Endometrium (tissue), 2 donors: ENCODE data around the gene CACNB3.
"Not testable (repeated sequence)": the region's sequence is repeated elsewhere in the genome, so short reads cannot be mapped to it uniquely, and the experiment has no call there.

Experiments used
- FAIRE-seq: peaks from 2 replicates; lab custom pipeline; 2012; peaks lifted over from hg19 to GRCh38; lab: Jason Lieb, UNC
- donor health status: control.
- donor health status: control.

Gene CACNB3

GRCh38 chr12:48854932-48855331 is 36.6 kb downstream of the CACNB3 start:
- not testable (repeated sequence) for FAIRE-seq

GRCh38 chr12:48856379-48856778 is 38.1 kb downstream of the CACNB3 start:
- no peak for FAIRE-seq

- no peak for FAIRE-seq
Measured at GRCh38 chr12:48857278-48857994, 39.1 kb downstream of the CACNB3 start.

- FAIRE-seq, result no peak
Measured at GRCh38 chr12:48858043-48858442, 39.7 kb downstream of the CACNB3 start.

- FAIRE-seq, result no peak
Measured at GRCh38 chr12:48859607-48860006, 41.3 kb downstream of the CACNB3 start.

- FAIRE-seq, result not testable (repeated sequence)
Measured at GRCh38 chr12:48860236-48860635, 41.9 kb downstream of the CACNB3 start.

- FAIRE-seq, result no peak
Measured at GRCh38 chr12:48861111-48861510, 42.8 kb downstream of the CACNB3 start.

GRCh38 chr12:48862760-48863159 is 44.5 kb downstream of the CACNB3 start:
- no peak for FAIRE-seq

- no peak for FAIRE-seq
Measured at GRCh38 chr12:48863291-48863690, 45.0 kb downstream of the CACNB3 start.

GRCh38 chr12:48865281-48866051 is 47.2 kb downstream of the CACNB3 start, which contains the start of gene RND1:
Gene RND1, minus strand, starts transcription at chr12:48865870. Its CDS starts 103 bp downstream, at chr12:48865767.
- FAIRE-seq, result peak; percentile 87

GRCh38 chr12:48866052-48866711 is 47.9 kb downstream of the CACNB3 start:
- FAIRE-seq, result no peak

- no peak for FAIRE-seq
Measured at GRCh38 chr12:48868451-48868850, 50.2 kb downstream of the CACNB3 start.

- FAIRE-seq, result no peak
Measured at GRCh38 chr12:48869191-48869590, 50.9 kb downstream of the CACNB3 start.

GRCh38 chr12:48873096-48873495 is 54.8 kb downstream of the CACNB3 start:
- FAIRE-seq, result no peak

GRCh38 chr12:48873534-48873933 is 55.2 kb downstream of the CACNB3 start:
- not testable (repeated sequence) for FAIRE-seq

GRCh38 chr12:48875944-48876515 is 57.7 kb downstream of the CACNB3 start:
- no peak for FAIRE-seq
